ENCODE results near the gene OR13H1. TPM values are rescaled to one million over a fixed set of nuclear protein-coding genes. Genes with fewer than 3 reads are reported as not detected.
"Not testable (repeated sequence)": the region's sequence is repeated elsewhere in the genome, so short reads cannot be mapped to it uniquely, and the experiment has no call there.

OR13H1 gene
- total RNA-seq, 2 experiments from 2014 or later, result not detected

GRCh38 chrX:131571348-131571747 lies 27.5 kb downstream of the OR13H1 start:
- ChIA-PET CTCF (no interaction called here), POLR2A (no interaction called here)
- DNase-seq (no peak), ATAC-seq (no peak)
- Mint-ChIP-seq H3K4me3 (no peak overlapping the region), H3K27me3 (peaks cover 9% of the 10 kb centered on the region), H3K27ac (no peak overlapping the region), H3K9me3 (no peaks in the 10 kb centered on the region), H3K36me3 (ENCODE audit: low read depth) (no peaks in the 10 kb centered on the region), H3K4me1 (ENCODE audit: low read depth) (no peaks in the 10 kb centered on the region)
- TF ChIP-seq CTCF (IDR thresholded peaks at IDR 0.05), result no peak
- intact Hi-C loops (cut with micrococcal nuclease), result no loop called here

GRCh38 chrX:131572372-131573014 lies 28.6 kb downstream of the OR13H1 start:
- ATAC-seq (no peak), DNase-seq (no peak)
- Mint-ChIP-seq H3K4me3 (no peak overlapping the region), H3K27ac (no peak overlapping the region), H3K9me3 (no peaks in the 10 kb centered on the region), H3K36me3 (ENCODE audit: low read depth) (no peaks in the 10 kb centered on the region), H3K4me1 (ENCODE audit: low read depth) (no peaks in the 10 kb centered on the region), H3K27me3 (peaks cover 9% of the 10 kb centered on the region)
- ChIA-PET POLR2A (no interaction called here), CTCF (interaction anchor here (1.5 kb wide), 1 partner anchor 61 kb away, joined by 3 read pairs; no protein-coding TSS in a partner anchor)
- intact Hi-C loops (cut with micrococcal nuclease), result no loop called here
- TF ChIP-seq CTCF (IDR thresholded peaks at IDR 0.05), result no peak

DNA sequence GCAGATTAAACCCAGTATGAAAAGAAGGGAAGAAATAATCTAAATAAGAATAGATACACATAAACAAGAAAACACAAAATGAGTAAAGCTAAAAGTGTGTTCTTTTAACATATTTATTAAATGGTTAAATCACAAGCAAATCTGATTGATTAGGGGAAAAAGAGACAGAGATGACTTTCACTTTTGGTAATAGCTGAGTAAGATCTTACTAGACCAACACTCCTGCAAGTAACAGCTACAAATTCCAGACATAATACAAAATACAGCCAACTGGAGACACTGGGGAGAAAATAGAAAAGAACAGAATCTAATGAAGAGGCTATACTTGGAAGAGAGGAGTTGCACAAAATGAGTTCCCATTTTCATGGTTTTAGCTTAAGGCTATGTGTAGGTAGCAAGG lies 33.5 kb downstream of the OR13H1 start:
- no peak overlapping the region for H3K27ac Mint-ChIP-seq
- DNase-seq, result no peak
- H3K4me3 Mint-ChIP-seq, result no peak overlapping the region
- ATAC-seq, result no peak
- H3K36me3 Mint-ChIP-seq (ENCODE audit: low read depth), result no peaks in the 10 kb centered on the region
- H3K9me3 Mint-ChIP-seq, result no peaks in the 10 kb centered on the region
- ChIA-PET POLR2A (no interaction called here), CTCF (no interaction called here)
- no peaks in the 10 kb centered on the region for H3K4me1 Mint-ChIP-seq (ENCODE audit: low read depth)
- intact Hi-C loops (cut with micrococcal nuclease), result no loop called here
- H3K27me3 Mint-ChIP-seq, result peaks cover 9% of the 10 kb centered on the region
- no peak for TF ChIP-seq CTCF (IDR thresholded peaks at IDR 0.05)

- DNase-seq, result no peak
- Mint-ChIP-seq H3K4me3 (no peak overlapping the region), H3K27ac (no peak overlapping the region), H3K27me3 (peaks cover 9% of the 10 kb centered on the region), H3K4me1 (ENCODE audit: low read depth) (no peaks in the 10 kb centered on the region), H3K9me3 (no peaks in the 10 kb centered on the region), H3K36me3 (ENCODE audit: low read depth) (no peaks in the 10 kb centered on the region)
- ATAC-seq, result no peak
- intact Hi-C loops (cut with micrococcal nuclease), result no loop called here
- ChIA-PET CTCF (no interaction called here), POLR2A (no interaction called here)
- no peak for TF ChIP-seq CTCF (IDR thresholded peaks at IDR 0.05)
Observed at GRCh38 chrX:131577999-131578734, 34.3 kb downstream of the OR13H1 start.

DNA sequence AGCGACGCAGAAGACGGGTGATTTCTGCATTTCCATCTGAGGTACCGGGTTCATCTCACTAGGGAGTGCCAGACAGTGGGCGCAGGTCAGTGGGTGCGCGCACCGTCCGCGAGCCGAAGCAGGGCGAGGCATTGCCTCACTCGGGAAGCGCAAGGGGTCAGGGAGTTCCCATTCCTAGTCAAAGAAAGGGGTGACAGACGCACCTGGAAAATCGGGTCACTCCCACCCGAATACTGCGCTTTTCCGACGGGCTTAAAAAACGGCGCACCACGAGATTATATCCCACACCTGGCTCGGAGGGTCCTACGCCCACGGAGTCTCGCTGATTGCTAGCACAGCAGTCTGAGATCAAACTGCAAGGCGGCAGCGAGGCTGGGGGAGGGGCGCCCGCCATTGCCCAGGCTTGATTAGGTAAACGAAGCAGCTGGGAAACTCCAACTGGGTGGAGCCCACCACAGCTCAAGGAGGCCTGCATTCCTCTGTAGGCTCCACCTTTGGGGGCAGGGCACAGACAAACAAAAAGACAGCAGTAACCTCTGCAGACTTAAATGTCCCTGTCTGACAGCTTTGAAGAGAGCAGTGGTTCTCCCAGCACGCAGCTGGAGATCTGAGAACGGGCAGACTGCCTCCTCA lies 35.0 kb downstream of the OR13H1 start:
- H3K27me3 Mint-ChIP-seq; intact Hi-C loops (cut with micrococcal nuclease); H3K4me1 Mint-ChIP-seq (ENCODE audit: low read depth); H3K4me3 Mint-ChIP-seq; ATAC-seq; POLR2A ChIA-PET; CTCF ChIA-PET; H3K27ac Mint-ChIP-seq; H3K9me3 Mint-ChIP-seq; H3K36me3 Mint-ChIP-seq (ENCODE audit: low read depth); DNase-seq: not testable (repeated sequence)

All from activated CD8-positive, alpha-beta T cell treated with anti-CD3 and anti-CD28 coated beads for 36 hours (primary cell).